WTC11 (cell line): ENCODE data around the gene NFRKB. TPM values are rescaled to one million over a fixed set of nuclear protein-coding genes. Genes with fewer than 3 reads are reported as not detected.

Experiments
- ATAC-seq: fragments of 200-7000 bp; cut with Tn5 transposase; 2 replicates; pipeline ENCODE4 v1.10.0; 2021; ENCODE audit warnings: mild to moderate bottlenecking, moderate library complexity
- Bru-seq: library from RNA; stranded (reverse); fragments of 400-500 nt; gene quantifications from one replicate; lab custom pipeline; 2021; lab: Mats Ljungman, UMichigan
- CTCF ChIA-PET: fragments of 300-600 bp; sonication (Branson Sonifier 250); formaldehyde crosslinking; loops from one replicate; lab custom pipeline; 2021; ENCODE audit warnings: antibody characterized with exemption; lab: Charles Lee
- POLR2A ChIA-PET: fragments of 350-600 bp; sonication (Branson Sonifier 250); formaldehyde crosslinking; loops from one replicate; lab custom pipeline; 2021; ENCODE audit warnings: antibody characterized with exemption; lab: Charles Lee
- DNase-seq: peaks from one replicate; pipeline ENCODE4 v3.0.0; 2021; ENCODE audit warnings: low spot score
- H3K27ac Mint-ChIP-seq: 2 replicates; pipeline ENCODE4 v1.8.0; 2021; ENCODE audit warnings: mixed read lengths
- H3K27me3 Mint-ChIP-seq: 2 replicates; pipeline ENCODE4 v1.8.0; 2021; ENCODE audit warnings: low read depth, mild to moderate bottlenecking, moderate library complexity, mixed read lengths
- H3K36me3 Mint-ChIP-seq: 2 replicates; pipeline ENCODE4 v1.8.0; 2021; ENCODE audit warnings: mixed read lengths
- H3K4me1 Mint-ChIP-seq: 2 replicates; pipeline ENCODE4 v1.8.0; 2022; ENCODE audit warnings: mixed read lengths
- H3K4me3 Mint-ChIP-seq: 2 replicates; pipeline ENCODE4 v1.8.0; 2021; ENCODE audit warnings: mild to moderate bottlenecking, moderate library complexity, mixed read lengths
- H3K9me3 Mint-ChIP-seq: 2 replicates; pipeline ENCODE4 v1.8.0; 2021; ENCODE audit warnings: mixed read lengths
- ARID4B ChIP-seq: sonication (generic); formaldehyde crosslinking; IDR thresholded peaks from 2 replicates; pipeline ENCODE4 v1.8.0; 2023; ENCODE audit warnings: missing genetic modification reagents, mild to moderate bottlenecking, borderline replicate concordance
- ATF1 ChIP-seq: sonication (generic); formaldehyde crosslinking; IDR thresholded peaks from 2 replicates; pipeline ENCODE4 v1.8.1; 2023; ENCODE audit warnings: mild to moderate bottlenecking, moderate library complexity, missing genetic modification reagents
- CREM ChIP-seq: sonication (generic); formaldehyde crosslinking; IDR thresholded peaks from 2 replicates; pipeline ENCODE4 v1.8.1; 2022; ENCODE audit warnings: mild to moderate bottlenecking, missing genetic modification reagents, moderate library complexity
- E2F5 ChIP-seq: sonication (generic); formaldehyde crosslinking; IDR thresholded peaks from 2 replicates; pipeline ENCODE4 v1.8.1; 2022; ENCODE audit warnings: mild to moderate bottlenecking, moderate library complexity, missing genetic modification reagents
- FOXK1 ChIP-seq: sonication (generic); formaldehyde crosslinking; IDR thresholded peaks from 2 replicates; pipeline ENCODE4 v1.8.0; 2022; ENCODE audit warnings: mild to moderate bottlenecking, moderate library complexity, missing genetic modification reagents
- FOXP1 ChIP-seq: sonication (generic); formaldehyde crosslinking; IDR thresholded peaks from 2 replicates; pipeline ENCODE4 v1.8.0; 2022; ENCODE audit warnings: missing genetic modification reagents, mild to moderate bottlenecking, moderate library complexity, borderline replicate concordance
- JUN ChIP-seq: sonication (generic); formaldehyde crosslinking; IDR thresholded peaks from 2 replicates; pipeline ENCODE4 v1.8.0; 2023; ENCODE audit warnings: mild to moderate bottlenecking, missing genetic modification reagents
- KAT7 ChIP-seq: sonication (generic); formaldehyde crosslinking; IDR thresholded peaks from 2 replicates; pipeline ENCODE4 v1.8.1; 2023; ENCODE audit warnings: missing genetic modification reagents, mild to moderate bottlenecking, borderline replicate concordance
- MYBL2 ChIP-seq: sonication (generic); formaldehyde crosslinking; IDR thresholded peaks from 2 replicates; pipeline ENCODE4 v1.8.1; 2023; ENCODE audit warnings: mild to moderate bottlenecking, moderate library complexity, missing genetic modification reagents
- RORB ChIP-seq: fragments of 250-450 bp; sonication (Bioruptor Pico); IDR thresholded peaks from 2 replicates; pipeline ENCODE4 v1.9.0; 2021; ENCODE audit warnings: mild to moderate bottlenecking
- SMAD4 ChIP-seq: sonication (generic); formaldehyde crosslinking; IDR thresholded peaks from 2 replicates; pipeline ENCODE4 v1.8.0; 2022; ENCODE audit warnings: mild to moderate bottlenecking, missing genetic modification reagents
- SP1 ChIP-seq: sonication (generic); formaldehyde crosslinking; conservative IDR thresholded peaks from 2 replicates; pipeline ENCODE4 v1.8.1; 2022; ENCODE audit warnings: missing genetic modification reagents
- TEAD1 ChIP-seq: sonication (generic); formaldehyde crosslinking; IDR thresholded peaks from 2 replicates; pipeline ENCODE4 v1.8.0; 2022; ENCODE audit warnings: mild to moderate bottlenecking, missing genetic modification reagents
- ZNF121 ChIP-seq: sonication (generic); formaldehyde crosslinking; IDR thresholded peaks from 2 replicates; pipeline ENCODE4 v1.8.0; 2023; ENCODE audit warnings: missing genetic modification reagents
- ZNF232 ChIP-seq: sonication (generic); formaldehyde crosslinking; IDR thresholded peaks from 2 replicates; pipeline ENCODE4 v1.8.0; 2022; ENCODE audit warnings: mild to moderate bottlenecking, missing genetic modification reagents
- long read RNA-seq, 3 experiments: library from RNA in 1 of 3; library from capped mRNA in 1 of 3; library from polyadenylated mRNA in 1 of 3; unstranded in 2 of 3; stranded (forward) in 1 of 3; transcript quantifications; one replicate each; pipeline ENCODE4 v2.0.0, GENCODE V29; 2021
- total RNA-seq: library from RNA; stranded (reverse); gene quantifications from 3 replicates; pipeline ENCODE4 v1.2.3, GENCODE V29; 2021
- TF ChIP-seq, protein P1 (sequence below): sonication (generic); formaldehyde crosslinking; IDR thresholded peaks from 2 replicates; pipeline ENCODE4 v1.8.0; 2022; ENCODE audit warnings: mild to moderate bottlenecking, missing genetic modification reagents
- TF ChIP-seq, protein P2 (sequence below): sonication (generic); formaldehyde crosslinking; IDR thresholded peaks from 2 replicates; pipeline ENCODE4 v1.8.0; 2023; ENCODE audit warnings: mild to moderate bottlenecking, missing genetic modification reagents
- TF ChIP-seq, protein P3 (sequence below): sonication (generic); formaldehyde crosslinking; IDR thresholded peaks from 2 replicates; pipeline ENCODE4 v1.8.1; 2023; ENCODE audit warnings: mild to moderate bottlenecking, missing genetic modification reagents
- TF ChIP-seq, protein P4 (sequence below): sonication (generic); formaldehyde crosslinking; IDR thresholded peaks from 2 replicates; pipeline ENCODE4 v1.8.0; 2022; ENCODE audit warnings: mild to moderate bottlenecking, missing genetic modification reagents
- TF ChIP-seq, protein P5 (sequence below): sonication (generic); formaldehyde crosslinking; IDR thresholded peaks from 2 replicates; pipeline ENCODE4 v1.8.1; 2023; ENCODE audit warnings: mild to moderate bottlenecking, moderate library complexity, missing genetic modification reagents

The NFRKB gene
- 30.7 to 35.5 TPM (median 31.4 TPM) in 3 replicates for total RNA-seq
- percentile 77 among the genes with signal in this experiment for Bru-seq, nascent RNA
- long read RNA-seq, experiment 1, full-length matches to known transcripts: 1 of 129 reads
- long read RNA-seq, experiment 1, partial matches to known transcripts: 44 of 129 reads
- long read RNA-seq, experiment 1, other reads (novel, unspliced or antisense): 84 of 129 reads
- long read RNA-seq, experiment 2, partial matches to known transcripts: 7 of 17 reads
- long read RNA-seq, experiment 2, other reads (novel, unspliced or antisense): 10 of 17 reads
- long read RNA-seq, experiment 3, partial matches to known transcripts: 5 of 12 reads
- long read RNA-seq, experiment 3, other reads (novel, unspliced or antisense): 7 of 12 reads

GRCh38 chr11:129895126-129896041, at the start of gene NFRKB:
Gene NFRKB (minus strand): TSS chr11:129895578. CDS start chr11:129892849, 2,729 bp downstream.
- POLR2A ChIA-PET: interaction anchor here (2.2 kb wide), 1 partner anchor 108 kb away, joined by 8 read pairs; the partner anchor contains the start of gene PRDM10
- H3K4me1 Mint-ChIP-seq: peaks cover 24% of the 10 kb centered on the region
- ATAC-seq (peak; percentile 97), DNase-seq (peak; percentile 93)
- peaks cover 40% of the 10 kb centered on the region for H3K36me3 Mint-ChIP-seq
- TF ChIP-seq FOXK1 (CRISPR knock-in tag): 0 out of 2 replicates have a peak, but pooled peaks have one; percentile 28
- 0 out of 2 replicates have a peak, but pooled peaks have one; percentile 9 for TF ChIP-seq KAT7 (CRISPR knock-in tag)
- TF ChIP-seq JUN (CRISPR knock-in tag): no peak
- TF ChIP-seq, protein P1, sequence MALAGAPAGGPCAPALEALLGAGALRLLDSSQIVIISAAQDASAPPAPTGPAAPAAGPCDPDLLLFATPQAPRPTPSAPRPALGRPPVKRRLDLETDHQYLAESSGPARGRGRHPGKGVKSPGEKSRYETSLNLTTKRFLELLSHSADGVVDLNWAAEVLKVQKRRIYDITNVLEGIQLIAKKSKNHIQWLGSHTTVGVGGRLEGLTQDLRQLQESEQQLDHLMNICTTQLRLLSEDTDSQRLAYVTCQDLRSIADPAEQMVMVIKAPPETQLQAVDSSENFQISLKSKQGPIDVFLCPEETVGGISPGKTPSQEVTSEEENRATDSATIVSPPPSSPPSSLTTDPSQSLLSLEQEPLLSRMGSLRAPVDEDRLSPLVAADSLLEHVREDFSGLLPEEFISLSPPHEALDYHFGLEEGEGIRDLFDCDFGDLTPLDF (CRISPR knock-in tag): 0 out of 2 replicates have a peak, but pooled peaks have one; percentile 43
- TF ChIP-seq E2F5 (CRISPR knock-in tag): 0 out of 2 replicates have a peak, but pooled peaks have one; percentile 43
- peak; percentile 78; the same call in 1 of the 2 replicates for TF ChIP-seq ZNF232 (CRISPR knock-in tag)
- TF ChIP-seq, protein P2, sequence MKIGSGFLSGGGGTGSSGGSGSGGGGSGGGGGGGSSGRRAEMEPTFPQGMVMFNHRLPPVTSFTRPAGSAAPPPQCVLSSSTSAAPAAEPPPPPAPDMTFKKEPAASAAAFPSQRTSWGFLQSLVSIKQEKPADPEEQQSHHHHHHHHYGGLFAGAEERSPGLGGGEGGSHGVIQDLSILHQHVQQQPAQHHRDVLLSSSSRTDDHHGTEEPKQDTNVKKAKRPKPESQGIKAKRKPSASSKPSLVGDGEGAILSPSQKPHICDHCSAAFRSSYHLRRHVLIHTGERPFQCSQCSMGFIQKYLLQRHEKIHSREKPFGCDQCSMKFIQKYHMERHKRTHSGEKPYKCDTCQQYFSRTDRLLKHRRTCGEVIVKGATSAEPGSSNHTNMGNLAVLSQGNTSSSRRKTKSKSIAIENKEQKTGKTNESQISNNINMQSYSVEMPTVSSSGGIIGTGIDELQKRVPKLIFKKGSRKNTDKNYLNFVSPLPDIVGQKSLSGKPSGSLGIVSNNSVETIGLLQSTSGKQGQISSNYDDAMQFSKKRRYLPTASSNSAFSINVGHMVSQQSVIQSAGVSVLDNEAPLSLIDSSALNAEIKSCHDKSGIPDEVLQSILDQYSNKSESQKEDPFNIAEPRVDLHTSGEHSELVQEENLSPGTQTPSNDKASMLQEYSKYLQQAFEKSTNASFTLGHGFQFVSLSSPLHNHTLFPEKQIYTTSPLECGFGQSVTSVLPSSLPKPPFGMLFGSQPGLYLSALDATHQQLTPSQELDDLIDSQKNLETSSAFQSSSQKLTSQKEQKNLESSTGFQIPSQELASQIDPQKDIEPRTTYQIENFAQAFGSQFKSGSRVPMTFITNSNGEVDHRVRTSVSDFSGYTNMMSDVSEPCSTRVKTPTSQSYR (CRISPR knock-in tag): peak; percentile 69; the same call in 1 of the 2 replicates
- TF ChIP-seq SMAD4: no peak
- TF ChIP-seq TEAD1 (CRISPR knock-in tag): peak; percentile 24; the same call in 1 of the 2 replicates
- TF ChIP-seq, protein P3, sequence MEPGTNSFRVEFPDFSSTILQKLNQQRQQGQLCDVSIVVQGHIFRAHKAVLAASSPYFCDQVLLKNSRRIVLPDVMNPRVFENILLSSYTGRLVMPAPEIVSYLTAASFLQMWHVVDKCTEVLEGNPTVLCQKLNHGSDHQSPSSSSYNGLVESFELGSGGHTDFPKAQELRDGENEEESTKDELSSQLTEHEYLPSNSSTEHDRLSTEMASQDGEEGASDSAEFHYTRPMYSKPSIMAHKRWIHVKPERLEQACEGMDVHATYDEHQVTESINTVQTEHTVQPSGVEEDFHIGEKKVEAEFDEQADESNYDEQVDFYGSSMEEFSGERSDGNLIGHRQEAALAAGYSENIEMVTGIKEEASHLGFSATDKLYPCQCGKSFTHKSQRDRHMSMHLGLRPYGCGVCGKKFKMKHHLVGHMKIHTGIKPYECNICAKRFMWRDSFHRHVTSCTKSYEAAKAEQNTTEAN (CRISPR knock-in tag): 0 out of 2 replicates have a peak, but pooled peaks have one; percentile 53
- TF ChIP-seq, protein P4, sequence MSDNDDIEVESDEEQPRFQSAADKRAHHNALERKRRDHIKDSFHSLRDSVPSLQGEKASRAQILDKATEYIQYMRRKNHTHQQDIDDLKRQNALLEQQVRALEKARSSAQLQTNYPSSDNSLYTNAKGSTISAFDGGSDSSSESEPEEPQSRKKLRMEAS: peak; percentile 56; the same call in 1 of the 2 replicates
- TF ChIP-seq ARID4B (CRISPR knock-in tag): peak; percentile 46; the same call in 1 of the 2 replicates
- 0 out of 2 replicates have a peak, but pooled peaks have one; percentile 52 for TF ChIP-seq FOXP1 (CRISPR knock-in tag)
- no peak for TF ChIP-seq RORB (CRISPR knock-in tag)
- 0 out of 2 replicates have a peak, but pooled peaks have one; percentile 28 for TF ChIP-seq ZNF121 (CRISPR knock-in tag)
- peak; percentile 41; the same call in 1 of the 2 replicates for TF ChIP-seq CREM (CRISPR knock-in tag)
- TF ChIP-seq ATF1: no peak
- TF ChIP-seq, protein P5, sequence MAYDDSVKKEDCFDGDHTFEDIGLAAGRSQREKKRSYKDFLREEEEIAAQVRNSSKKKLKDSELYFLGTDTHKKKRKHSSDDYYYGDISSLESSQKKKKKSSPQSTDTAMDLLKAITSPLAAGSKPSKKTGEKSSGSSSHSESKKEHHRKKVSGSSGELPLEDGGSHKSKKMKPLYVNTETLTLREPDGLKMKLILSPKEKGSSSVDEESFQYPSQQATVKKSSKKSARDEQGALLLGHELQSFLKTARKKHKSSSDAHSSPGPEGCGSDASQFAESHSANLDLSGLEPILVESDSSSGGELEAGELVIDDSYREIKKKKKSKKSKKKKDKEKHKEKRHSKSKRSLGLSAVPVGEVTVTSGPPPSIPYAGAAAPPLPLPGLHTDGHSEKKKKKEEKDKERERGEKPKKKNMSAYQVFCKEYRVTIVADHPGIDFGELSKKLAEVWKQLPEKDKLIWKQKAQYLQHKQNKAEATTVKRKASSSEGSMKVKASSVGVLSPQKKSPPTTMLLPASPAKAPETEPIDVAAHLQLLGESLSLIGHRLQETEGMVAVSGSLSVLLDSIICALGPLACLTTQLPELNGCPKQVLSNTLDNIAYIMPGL (CRISPR knock-in tag): 0 out of 2 replicates have a peak, but pooled peaks have one; percentile 53
- TF ChIP-seq MYBL2 (CRISPR knock-in tag): peak; percentile 62; the same call in 1 of the 2 replicates
- peak; percentile 79 for TF ChIP-seq SP1 (CRISPR knock-in tag)
- TF ChIP-seq, all 79 proteins: peak for 16
- CTCF ChIA-PET: interaction anchor here (0.6 to 1.6 kb wide), 5 partner anchors 14 to 1009 kb away, joined by 3 to 12 read pairs (median 4); no protein-coding TSS in a partner anchor
- Mint-ChIP-seq H3K4me3 (peak within 1 kb of the TSS; percentile 93), H3K27me3 (no peaks in the 10 kb centered on the region), H3K9me3 (peaks cover 10% of the 10 kb centered on the region), H3K27ac (peak within 1 kb of the TSS; percentile 96)
